Measurements from ENCODE around the gene CC2D1A.

DNA sequence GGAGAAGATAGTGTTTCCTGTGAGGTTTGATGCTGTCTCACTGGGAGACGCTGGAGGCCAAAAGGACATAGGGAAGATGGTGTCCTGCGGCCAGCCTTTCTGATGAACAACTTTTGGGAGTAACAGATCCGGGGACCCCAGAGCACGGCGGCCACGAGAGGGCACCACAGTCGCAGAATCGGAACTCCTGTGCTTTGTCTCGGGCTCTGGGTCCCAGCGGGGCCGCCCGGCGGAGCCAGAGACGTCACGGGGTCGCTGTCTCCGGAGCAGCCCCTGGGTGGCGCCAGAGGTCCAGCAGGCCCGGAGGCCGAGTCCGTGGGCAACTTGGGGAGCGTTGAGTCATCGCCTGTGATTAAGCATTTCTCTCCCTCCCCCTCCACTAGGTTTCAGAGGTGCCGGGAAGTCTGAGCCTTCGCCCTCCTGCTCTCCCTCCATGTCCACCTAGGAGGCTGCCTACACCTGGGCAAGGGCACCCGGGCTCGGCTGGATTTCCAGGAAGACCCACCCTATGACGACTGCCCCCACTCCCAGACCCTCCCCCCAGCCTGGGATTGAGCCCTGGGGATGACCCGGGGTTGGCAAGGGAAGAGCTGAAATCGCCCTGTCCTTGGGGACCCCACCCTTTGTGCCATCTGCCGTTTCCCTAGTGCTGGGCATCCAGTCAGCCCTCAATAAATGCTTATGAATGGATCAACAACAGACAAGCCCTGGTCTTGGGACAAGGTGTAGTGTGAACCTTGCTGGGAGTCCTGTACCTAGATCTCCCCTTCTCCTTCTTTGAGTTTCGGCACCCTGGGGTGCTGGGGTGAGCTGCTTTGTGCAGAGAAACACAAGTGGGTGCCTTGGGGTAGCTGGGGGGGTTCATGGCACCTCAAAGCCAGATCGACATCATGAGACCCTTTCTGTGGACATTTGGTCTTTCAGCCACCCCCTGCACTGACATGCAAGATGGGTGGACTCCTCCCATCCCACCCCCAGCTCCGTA, 25.6 kb upstream of the CC2D1A start:
- TF ChIP-seq, protein P1, sequence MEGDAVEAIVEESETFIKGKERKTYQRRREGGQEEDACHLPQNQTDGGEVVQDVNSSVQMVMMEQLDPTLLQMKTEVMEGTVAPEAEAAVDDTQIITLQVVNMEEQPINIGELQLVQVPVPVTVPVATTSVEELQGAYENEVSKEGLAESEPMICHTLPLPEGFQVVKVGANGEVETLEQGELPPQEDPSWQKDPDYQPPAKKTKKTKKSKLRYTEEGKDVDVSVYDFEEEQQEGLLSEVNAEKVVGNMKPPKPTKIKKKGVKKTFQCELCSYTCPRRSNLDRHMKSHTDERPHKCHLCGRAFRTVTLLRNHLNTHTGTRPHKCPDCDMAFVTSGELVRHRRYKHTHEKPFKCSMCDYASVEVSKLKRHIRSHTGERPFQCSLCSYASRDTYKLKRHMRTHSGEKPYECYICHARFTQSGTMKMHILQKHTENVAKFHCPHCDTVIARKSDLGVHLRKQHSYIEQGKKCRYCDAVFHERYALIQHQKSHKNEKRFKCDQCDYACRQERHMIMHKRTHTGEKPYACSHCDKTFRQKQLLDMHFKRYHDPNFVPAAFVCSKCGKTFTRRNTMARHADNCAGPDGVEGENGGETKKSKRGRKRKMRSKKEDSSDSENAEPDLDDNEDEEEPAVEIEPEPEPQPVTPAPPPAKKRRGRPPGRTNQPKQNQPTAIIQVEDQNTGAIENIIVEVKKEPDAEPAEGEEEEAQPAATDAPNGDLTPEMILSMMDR (IDR thresholded peaks at IDR 0.05) = peak; percentile 98 to 100 (median 100)
- peak in 2 of 3 donors; percentile 60 to 75 for TF ChIP-seq POLR2A (IDR thresholded peaks at IDR 0.05)

Data from body of pancreas (tissue), 4 donors.